GM18526 (cell line): ENCODE measurements around the gene IL4.

Experiments used
- POLR2A ChIP-seq: IDR thresholded peaks from 3 replicates; pipeline ENCODE4 v1.6.1; 2011; ENCODE audit not compliant: insufficient read length; ENCODE audit errors: extremely low read depth

The IL4 gene

DNA sequence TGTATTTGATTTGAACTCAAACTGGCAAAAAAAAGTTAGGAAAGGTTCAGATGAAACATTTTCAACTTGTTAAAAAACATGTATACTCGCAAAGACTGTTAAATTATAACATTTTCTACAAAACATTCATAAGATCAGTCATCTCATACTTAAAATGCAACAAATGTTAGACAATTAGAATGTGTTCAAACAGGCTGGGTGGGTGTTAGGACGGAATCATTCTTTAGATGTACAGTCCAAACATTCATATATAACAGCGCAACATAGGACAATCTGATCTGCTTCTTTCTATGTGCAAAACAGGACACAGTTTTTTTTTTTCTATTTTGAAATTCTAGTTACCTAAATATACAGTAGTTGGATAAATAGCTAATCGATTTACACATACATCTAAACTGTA is 22.2 kb downstream of the IL4 start:
- TF ChIP-seq POLR2A = no peak

DNA sequence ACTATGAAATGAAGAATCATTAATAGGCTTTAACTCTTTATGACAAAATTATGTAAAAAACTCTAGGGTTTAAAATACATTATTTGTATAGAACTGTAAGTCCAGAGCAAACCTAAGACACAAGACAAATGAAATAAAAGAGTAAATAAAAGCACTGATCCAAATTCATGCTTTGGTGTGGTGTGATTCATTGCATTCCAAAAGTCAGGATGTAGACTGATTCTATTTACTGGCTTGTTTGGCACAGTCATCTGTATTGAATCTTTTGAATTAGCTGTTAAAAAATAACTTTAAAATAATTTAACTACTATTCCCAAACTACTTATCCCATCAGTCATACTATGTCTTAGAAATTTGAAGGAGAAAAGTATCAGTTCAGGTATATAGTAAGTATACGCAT is 31.1 kb downstream of the IL4 start:
- TF ChIP-seq POLR2A = no peak

DNA sequence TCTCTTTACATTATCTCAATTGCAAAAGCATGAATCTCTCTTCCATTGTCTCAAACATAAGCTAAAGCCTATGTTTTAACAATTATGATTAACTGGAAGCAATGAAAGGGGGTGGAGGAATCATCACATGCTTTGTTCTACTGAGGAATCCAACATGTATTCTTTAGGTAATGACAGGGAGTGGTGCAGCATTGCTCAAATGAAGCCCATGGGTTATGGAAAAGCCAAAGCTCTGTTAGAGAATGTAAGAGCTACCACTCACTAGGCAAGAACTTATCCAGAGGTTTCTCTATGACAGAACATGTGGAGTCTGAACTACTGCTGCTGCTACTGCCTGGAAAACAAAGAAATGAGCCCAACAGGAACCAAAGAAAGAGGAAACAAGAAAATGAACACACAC is 34.9 kb downstream of the IL4 start:
- no peak for TF ChIP-seq POLR2A

DNA sequence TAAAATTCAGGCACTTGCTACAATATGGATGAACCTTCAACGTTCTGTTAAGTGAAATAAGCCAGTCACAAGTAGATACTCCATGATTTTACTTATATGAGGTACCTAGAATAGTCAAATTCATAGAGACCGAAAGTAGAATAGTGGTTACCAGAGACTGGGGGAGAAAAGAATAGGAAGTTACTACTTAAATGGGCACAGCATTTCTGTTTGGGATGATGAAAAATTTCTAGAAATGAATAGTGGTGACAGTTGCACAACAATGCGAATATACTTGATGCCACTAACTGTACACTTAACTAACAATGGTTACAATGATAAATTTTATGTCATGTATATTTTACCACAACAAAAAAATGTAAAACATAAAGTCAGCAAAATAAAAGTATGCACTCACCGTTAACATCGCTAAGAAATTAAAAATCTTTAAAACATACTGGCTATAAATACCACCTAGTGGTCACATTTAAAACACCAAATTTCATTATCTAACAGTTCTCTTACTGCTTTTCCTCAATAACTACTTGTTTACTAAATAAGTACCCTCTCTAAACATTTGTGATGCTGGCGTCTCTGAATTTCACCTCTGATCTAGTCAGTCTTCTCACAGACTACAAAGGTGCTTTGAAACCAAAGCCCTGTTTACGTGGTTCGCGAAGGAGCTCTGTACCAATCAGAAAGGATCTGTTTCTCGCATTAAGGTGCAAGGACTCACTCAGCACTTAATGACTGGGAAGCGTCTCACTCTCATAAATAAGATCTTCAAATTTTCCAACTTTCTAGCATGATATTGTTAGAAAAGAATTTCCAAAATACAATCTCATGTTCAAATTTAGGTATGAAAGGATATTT is 40.9 kb downstream of the IL4 start:
- no peak for TF ChIP-seq POLR2A

DNA sequence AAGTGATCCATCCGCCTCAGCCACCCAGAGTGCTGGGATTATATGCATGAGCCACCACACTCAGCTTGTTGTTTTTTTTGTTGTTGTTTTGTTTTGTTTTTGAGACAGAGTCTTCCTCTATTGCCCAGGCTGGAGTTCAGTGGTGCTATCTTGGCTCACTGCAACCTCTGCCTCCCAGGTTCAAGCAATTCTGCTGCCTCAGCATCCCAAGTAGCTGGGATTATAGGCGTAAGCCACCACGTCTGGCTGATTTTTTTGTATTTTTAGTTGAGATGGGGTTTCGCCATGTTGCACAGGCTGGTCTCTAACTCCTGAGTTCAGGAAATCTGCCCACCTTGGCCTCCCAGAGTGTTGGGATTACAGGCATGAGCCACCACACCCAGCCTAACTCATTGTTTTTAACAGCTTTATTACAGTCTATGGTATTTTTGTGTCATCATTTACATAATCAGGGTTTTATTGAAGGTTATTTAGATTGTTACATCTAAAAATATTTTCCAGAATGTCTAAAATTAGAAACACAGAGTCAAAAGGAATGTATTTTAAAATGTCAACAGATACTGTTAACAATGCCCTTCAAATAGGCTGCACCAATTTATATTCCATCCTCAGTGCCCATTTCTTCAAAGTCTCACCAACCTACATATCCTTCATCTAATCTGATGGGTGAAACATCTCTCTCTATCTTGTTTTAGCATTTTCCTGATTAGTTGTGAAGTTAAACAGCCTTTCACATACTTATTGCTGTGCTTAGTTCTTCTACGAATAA is 44.9 kb downstream of the IL4 start:
- no peak for TF ChIP-seq POLR2A

DNA sequence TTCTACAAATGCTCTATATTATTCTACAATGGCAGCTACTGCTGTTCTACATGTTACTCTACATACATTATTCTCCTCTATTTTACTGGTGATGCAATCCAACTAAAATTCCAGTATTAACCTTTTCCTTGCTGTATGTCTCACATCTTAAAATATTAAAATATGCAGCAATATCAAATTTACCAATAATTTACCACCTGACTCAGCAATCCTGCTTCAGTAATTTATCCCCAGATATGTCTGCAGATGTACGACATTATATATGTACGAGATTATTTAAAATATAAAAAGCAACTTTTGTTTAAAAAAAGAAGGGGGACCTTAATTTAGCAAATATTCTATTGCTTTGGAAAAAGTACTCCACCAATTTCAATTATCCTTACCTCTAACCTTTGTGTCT is 52.0 kb downstream of the IL4 start:
- TF ChIP-seq POLR2A = no peak

DNA sequence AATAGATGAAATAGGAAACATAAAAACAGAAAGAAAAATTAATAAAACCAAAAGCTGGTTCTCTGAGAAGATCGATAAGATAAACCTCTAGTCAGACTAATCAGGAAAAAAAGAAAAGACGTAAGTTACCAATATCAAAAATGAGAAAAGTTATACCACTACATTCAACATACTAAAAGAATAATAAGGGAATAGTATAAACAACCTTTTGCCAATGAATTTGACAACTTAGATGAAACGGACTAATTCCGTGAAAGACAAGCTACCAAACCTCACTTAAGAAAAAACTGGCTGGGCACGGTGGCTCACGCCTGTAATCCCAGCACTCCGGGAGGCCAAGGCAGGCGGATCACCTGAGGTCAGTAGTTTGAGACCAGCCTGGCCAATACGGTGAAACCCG is 56.1 kb downstream of the IL4 start:
- TF ChIP-seq POLR2A = no peak
